ENCODE results near the gene FAM222A.

- TF ChIP-seq, protein P1, sequence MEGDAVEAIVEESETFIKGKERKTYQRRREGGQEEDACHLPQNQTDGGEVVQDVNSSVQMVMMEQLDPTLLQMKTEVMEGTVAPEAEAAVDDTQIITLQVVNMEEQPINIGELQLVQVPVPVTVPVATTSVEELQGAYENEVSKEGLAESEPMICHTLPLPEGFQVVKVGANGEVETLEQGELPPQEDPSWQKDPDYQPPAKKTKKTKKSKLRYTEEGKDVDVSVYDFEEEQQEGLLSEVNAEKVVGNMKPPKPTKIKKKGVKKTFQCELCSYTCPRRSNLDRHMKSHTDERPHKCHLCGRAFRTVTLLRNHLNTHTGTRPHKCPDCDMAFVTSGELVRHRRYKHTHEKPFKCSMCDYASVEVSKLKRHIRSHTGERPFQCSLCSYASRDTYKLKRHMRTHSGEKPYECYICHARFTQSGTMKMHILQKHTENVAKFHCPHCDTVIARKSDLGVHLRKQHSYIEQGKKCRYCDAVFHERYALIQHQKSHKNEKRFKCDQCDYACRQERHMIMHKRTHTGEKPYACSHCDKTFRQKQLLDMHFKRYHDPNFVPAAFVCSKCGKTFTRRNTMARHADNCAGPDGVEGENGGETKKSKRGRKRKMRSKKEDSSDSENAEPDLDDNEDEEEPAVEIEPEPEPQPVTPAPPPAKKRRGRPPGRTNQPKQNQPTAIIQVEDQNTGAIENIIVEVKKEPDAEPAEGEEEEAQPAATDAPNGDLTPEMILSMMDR (IDR thresholded peaks at IDR 0.05; ENCODE audit: control extremely low read depth in 1 of 3, insufficient read depth in 1 of 3, low read depth in 1 of 3, low read length in 3 of 3): no peak
- TF ChIP-seq HDAC6 (IDR thresholded peaks at IDR 0.05; ENCODE audit: low read depth, low read length) (no peak), RFX5 (IDR thresholded peaks at IDR 0.05; ENCODE audit: borderline replicate concordance, low read depth, low read length) (no peak), SRF (IDR thresholded peaks at IDR 0.05; ENCODE audit: low read depth, low read length) (no peak), RXRA (IDR thresholded peaks at IDR 0.05; ENCODE audit: insufficient read depth, low read depth, low read length) (no peak)
- TF ChIP-seq, protein P2, sequence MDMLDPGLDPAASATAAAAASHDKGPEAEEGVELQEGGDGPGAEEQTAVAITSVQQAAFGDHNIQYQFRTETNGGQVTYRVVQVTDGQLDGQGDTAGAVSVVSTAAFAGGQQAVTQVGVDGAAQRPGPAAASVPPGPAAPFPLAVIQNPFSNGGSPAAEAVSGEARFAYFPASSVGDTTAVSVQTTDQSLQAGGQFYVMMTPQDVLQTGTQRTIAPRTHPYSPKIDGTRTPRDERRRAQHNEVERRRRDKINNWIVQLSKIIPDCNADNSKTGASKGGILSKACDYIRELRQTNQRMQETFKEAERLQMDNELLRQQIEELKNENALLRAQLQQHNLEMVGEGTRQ (IDR thresholded peaks at IDR 0.05; ENCODE audit: low read length): peak; percentile 71
- TF ChIP-seq, protein P3, sequence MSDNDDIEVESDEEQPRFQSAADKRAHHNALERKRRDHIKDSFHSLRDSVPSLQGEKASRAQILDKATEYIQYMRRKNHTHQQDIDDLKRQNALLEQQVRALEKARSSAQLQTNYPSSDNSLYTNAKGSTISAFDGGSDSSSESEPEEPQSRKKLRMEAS (IDR thresholded peaks at IDR 0.05): no peak
Observed at GRCh38 chr12:109777544-109777943, 63.9 kb downstream of the FAM222A start.
